ENCODE data around the gene PLCH2.

DNA sequence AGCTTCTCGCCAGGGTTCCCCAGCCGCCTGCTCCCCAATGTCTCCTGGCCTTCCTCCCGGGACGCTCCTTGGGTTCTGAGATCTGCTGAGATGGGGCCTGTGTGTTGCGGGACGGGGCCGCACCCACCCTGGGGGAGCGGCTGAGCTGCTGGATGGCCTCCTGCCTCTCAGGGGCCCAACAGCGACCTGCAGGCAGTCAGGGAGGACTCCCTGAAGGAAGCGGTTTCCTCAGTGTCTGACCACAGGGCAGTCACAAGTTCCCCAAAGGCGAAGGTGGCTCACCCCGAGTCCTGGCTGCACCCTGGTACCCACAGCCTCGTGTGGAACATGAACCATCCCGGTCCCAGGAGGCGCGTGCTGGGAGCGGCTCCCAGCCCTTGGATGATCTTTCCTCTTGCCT lies 18.6 kb upstream of the PLCH2 start:
- TF ChIP-seq, protein P1, sequence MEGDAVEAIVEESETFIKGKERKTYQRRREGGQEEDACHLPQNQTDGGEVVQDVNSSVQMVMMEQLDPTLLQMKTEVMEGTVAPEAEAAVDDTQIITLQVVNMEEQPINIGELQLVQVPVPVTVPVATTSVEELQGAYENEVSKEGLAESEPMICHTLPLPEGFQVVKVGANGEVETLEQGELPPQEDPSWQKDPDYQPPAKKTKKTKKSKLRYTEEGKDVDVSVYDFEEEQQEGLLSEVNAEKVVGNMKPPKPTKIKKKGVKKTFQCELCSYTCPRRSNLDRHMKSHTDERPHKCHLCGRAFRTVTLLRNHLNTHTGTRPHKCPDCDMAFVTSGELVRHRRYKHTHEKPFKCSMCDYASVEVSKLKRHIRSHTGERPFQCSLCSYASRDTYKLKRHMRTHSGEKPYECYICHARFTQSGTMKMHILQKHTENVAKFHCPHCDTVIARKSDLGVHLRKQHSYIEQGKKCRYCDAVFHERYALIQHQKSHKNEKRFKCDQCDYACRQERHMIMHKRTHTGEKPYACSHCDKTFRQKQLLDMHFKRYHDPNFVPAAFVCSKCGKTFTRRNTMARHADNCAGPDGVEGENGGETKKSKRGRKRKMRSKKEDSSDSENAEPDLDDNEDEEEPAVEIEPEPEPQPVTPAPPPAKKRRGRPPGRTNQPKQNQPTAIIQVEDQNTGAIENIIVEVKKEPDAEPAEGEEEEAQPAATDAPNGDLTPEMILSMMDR (IDR thresholded peaks at IDR 0.05; ENCODE audit: low read depth, low read length, missing input control), result no peak
- TF ChIP-seq GABPA (IDR thresholded peaks at IDR 0.05 in 1 of 2, conservative IDR thresholded peaks at IDR 0.05 in 1 of 2) (no peak), TAF1 (conservative IDR thresholded peaks at IDR 0.05) (no peak), YY1 (IDR thresholded peaks at IDR 0.05) (no peak), JUND (IDR thresholded peaks at IDR 0.05) (no peak), RXRA (IDR thresholded peaks at IDR 0.05) (no peak), HNF4A (conservative IDR thresholded peaks at IDR 0.05) (no peak), HNF4G (IDR thresholded peaks at IDR 0.05) (no peak), SP1 (IDR thresholded peaks at IDR 0.05) (no peak), FOXA1 (IDR thresholded peaks at IDR 0.05) (no peak), EGR1 (IDR thresholded peaks at IDR 0.05; ENCODE audit: low read depth in 2 of 2) (no peak)
- TF ChIP-seq, protein P2, sequence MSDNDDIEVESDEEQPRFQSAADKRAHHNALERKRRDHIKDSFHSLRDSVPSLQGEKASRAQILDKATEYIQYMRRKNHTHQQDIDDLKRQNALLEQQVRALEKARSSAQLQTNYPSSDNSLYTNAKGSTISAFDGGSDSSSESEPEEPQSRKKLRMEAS (IDR thresholded peaks at IDR 0.05), result no peak
- TF ChIP-seq, protein P3, sequence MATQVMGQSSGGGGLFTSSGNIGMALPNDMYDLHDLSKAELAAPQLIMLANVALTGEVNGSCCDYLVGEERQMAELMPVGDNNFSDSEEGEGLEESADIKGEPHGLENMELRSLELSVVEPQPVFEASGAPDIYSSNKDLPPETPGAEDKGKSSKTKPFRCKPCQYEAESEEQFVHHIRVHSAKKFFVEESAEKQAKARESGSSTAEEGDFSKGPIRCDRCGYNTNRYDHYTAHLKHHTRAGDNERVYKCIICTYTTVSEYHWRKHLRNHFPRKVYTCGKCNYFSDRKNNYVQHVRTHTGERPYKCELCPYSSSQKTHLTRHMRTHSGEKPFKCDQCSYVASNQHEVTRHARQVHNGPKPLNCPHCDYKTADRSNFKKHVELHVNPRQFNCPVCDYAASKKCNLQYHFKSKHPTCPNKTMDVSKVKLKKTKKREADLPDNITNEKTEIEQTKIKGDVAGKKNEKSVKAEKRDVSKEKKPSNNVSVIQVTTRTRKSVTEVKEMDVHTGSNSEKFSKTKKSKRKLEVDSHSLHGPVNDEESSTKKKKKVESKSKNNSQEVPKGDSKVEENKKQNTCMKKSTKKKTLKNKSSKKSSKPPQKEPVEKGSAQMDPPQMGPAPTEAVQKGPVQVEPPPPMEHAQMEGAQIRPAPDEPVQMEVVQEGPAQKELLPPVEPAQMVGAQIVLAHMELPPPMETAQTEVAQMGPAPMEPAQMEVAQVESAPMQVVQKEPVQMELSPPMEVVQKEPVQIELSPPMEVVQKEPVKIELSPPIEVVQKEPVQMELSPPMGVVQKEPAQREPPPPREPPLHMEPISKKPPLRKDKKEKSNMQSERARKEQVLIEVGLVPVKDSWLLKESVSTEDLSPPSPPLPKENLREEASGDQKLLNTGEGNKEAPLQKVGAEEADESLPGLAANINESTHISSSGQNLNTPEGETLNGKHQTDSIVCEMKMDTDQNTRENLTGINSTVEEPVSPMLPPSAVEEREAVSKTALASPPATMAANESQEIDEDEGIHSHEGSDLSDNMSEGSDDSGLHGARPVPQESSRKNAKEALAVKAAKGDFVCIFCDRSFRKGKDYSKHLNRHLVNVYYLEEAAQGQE (IDR thresholded peaks at IDR 0.05), result no peak
- TF ChIP-seq, protein P4, sequence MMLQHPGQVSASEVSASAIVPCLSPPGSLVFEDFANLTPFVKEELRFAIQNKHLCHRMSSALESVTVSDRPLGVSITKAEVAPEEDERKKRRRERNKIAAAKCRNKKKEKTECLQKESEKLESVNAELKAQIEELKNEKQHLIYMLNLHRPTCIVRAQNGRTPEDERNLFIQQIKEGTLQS (IDR thresholded peaks at IDR 0.05), result no peak

Measured in liver (tissue), 3 donors.